H1 (cell line): ENCODE results near the gene GDPGP1.

Experiments
- CBX5 ChIP-seq: fragments of 300-800, 300-1000 bp; sonication (generic); IDR thresholded peaks from 2 replicates; pipeline ENCODE4 v1.7.1; 2016; ENCODE audit warnings: antibody characterized with exemption, low read length, low read depth
- EP300 ChIP-seq, 2 experiments: IDR thresholded peaks; 1 replicate in 1 of 2; 2 replicates in 1 of 2; pipeline ENCODE4 v1.6.1; 2011 to 2012; ENCODE audit warnings: low read depth in 2 of 2, low read length in 2 of 2, mild to moderate bottlenecking in 2 of 2, borderline replicate concordance in 1 of 2, inconsistent platforms in 1 of 2, moderate library complexity in 1 of 2
- JUN ChIP-seq: IDR thresholded peaks from 2 replicates; pipeline ENCODE4 v1.6.1; 2011; ENCODE audit warnings: low read depth, mild to moderate bottlenecking, improper control_type of control experiment, low read length
- RNF2 ChIP-seq: fragments of 200-900, 300-1000 bp; sonication (generic); IDR thresholded peaks from 2 replicates; pipeline ENCODE4 v1.7.1; 2016; ENCODE audit warnings: borderline replicate concordance, low read depth, mild to moderate bottlenecking, antibody characterized with exemption, low read length; ENCODE audit not compliant: poor library complexity, severe bottlenecking; ENCODE audit errors: missing control alignments
- SP1 ChIP-seq: IDR thresholded peaks from 2 replicates; pipeline ENCODE4 v1.6.1; 2011; ENCODE audit warnings: low read depth, low read length
- SP4 ChIP-seq: IDR thresholded peaks from 2 replicates; pipeline ENCODE4 v1.6.1; 2012; ENCODE audit warnings: low read length, inconsistent platforms
- TF ChIP-seq, protein P1 (sequence below), 3 experiments: IDR thresholded peaks; 1 replicate in 2 of 3; 2 replicates in 1 of 3; pipeline versions ENCODE4 v1.5.1 to v1.6.1; 2011; ENCODE audit warnings: low read length in 3 of 3, mild to moderate bottlenecking in 3 of 3, inconsistent platforms in 2 of 3, low read depth in 1 of 3, moderate library complexity in 1 of 3; ENCODE audit not compliant: insufficient read depth in 1 of 3; ENCODE audit errors: control extremely low read depth in 1 of 3

DNA sequence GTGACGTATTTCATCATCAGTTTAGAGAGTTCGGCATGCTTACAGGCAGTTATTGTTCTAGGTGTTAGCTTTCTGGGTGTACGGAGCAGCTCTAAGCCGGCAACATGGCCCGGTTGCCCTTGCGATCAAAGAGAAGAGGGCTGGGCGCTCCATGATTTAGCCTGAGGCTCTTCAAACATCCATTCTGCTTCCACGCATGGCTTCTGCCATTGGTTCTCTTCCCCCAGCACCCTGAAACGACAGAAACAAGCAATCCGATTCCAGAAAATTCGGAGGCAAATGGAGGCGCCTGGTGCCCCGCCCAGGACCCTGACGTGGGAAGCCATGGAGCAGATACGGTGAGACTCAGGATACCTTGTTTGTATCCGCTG, 32.0 kb downstream of the GDPGP1 start:
- TF ChIP-seq RNF2 (no peak), SP1 (no peak), JUN (no peak), EP300 (IDR thresholded peaks at IDR 0.05; ENCODE audit: borderline replicate concordance in 1 of 2, low read depth in 2 of 2, low read length in 2 of 2) (no peak), SP4 (no peak), CBX5 (no peak)
- TF ChIP-seq, protein P1, sequence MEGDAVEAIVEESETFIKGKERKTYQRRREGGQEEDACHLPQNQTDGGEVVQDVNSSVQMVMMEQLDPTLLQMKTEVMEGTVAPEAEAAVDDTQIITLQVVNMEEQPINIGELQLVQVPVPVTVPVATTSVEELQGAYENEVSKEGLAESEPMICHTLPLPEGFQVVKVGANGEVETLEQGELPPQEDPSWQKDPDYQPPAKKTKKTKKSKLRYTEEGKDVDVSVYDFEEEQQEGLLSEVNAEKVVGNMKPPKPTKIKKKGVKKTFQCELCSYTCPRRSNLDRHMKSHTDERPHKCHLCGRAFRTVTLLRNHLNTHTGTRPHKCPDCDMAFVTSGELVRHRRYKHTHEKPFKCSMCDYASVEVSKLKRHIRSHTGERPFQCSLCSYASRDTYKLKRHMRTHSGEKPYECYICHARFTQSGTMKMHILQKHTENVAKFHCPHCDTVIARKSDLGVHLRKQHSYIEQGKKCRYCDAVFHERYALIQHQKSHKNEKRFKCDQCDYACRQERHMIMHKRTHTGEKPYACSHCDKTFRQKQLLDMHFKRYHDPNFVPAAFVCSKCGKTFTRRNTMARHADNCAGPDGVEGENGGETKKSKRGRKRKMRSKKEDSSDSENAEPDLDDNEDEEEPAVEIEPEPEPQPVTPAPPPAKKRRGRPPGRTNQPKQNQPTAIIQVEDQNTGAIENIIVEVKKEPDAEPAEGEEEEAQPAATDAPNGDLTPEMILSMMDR (IDR thresholded peaks at IDR 0.05; ENCODE audit: control extremely low read depth in 1 of 3, insufficient read depth in 1 of 3, low read depth in 1 of 3, low read length in 3 of 3): no peak
